Activated CD4-positive, alpha-beta T cell treated with anti-CD3 and anti-CD28 coated beads, Interleukin-2, Interleukin-6, amounts not matched to agents 100 ng/mL and 50 ng/mL, durations not matched to agents 16 hours and 8 hours (primary cell): ENCODE data around the gene FAM186B.
"Not testable (repeated sequence)": the region's sequence is repeated elsewhere in the genome, so short reads cannot be mapped to it uniquely, and the experiment has no call there.

Source experiments
- DNase-seq: peaks from one replicate; pipeline ENCODE4 v3.0.0-alpha.2; 2020

The FAM186B gene

GRCh38 chr12:49605539-49605938, at the start of gene FAM186B:
Gene FAM186B (minus strand): TSS chr12:49605639. CDS start chr12:49605477, 162 bp downstream.
- not testable (repeated sequence) for DNase-seq

GRCh38 chr12:49654715-49655114, 49.3 kb upstream of the FAM186B start:
- DNase-seq: no peak

GRCh38 chr12:49652921-49653520, 47.6 kb upstream of the FAM186B start:
- no peak for DNase-seq

GRCh38 chr12:49651855-49652254, 46.4 kb upstream of the FAM186B start:
- no peak for DNase-seq

GRCh38 chr12:49649892-49650291, 44.5 kb upstream of the FAM186B start:
- no peak for DNase-seq

GRCh38 chr12:49649445-49649844, 44.0 kb upstream of the FAM186B start:
- DNase-seq: no peak

- DNase-seq: no peak
Measured at GRCh38 chr12:49648712-49649003, 43.2 kb upstream of the FAM186B start.

GRCh38 chr12:49647827-49648711, 42.6 kb upstream of the FAM186B start:
- no peak for DNase-seq

GRCh38 chr12:49646871-49647654, 41.6 kb upstream of the FAM186B start:
- DNase-seq: no peak

GRCh38 chr12:49646331-49646830, 40.9 kb upstream of the FAM186B start:
- DNase-seq: no peak

- no peak for DNase-seq
Measured at GRCh38 chr12:49645146-49646039, 40.0 kb upstream of the FAM186B start.

- DNase-seq: peak; percentile 84
Measured at GRCh38 chr12:49644620-49644994, 39.2 kb upstream of the FAM186B start.

- DNase-seq: no peak
Measured at GRCh38 chr12:49643961-49644619, 38.7 kb upstream of the FAM186B start.

GRCh38 chr12:49643135-49643534, 37.7 kb upstream of the FAM186B start:
- DNase-seq: no peak

- DNase-seq: no peak
Measured at GRCh38 chr12:49642370-49642802, 36.9 kb upstream of the FAM186B start.

GRCh38 chr12:49641748-49642369, 36.4 kb upstream of the FAM186B start:
- no peak for DNase-seq

GRCh38 chr12:49636979-49637755, 31.7 kb upstream of the FAM186B start:
- peak; percentile 75 for DNase-seq

- DNase-seq: no peak
Measured at GRCh38 chr12:49636574-49636973, 31.1 kb upstream of the FAM186B start.

- no peak for DNase-seq
Measured at GRCh38 chr12:49635656-49636055, 30.2 kb upstream of the FAM186B start.

GRCh38 chr12:49635036-49635435, 29.6 kb upstream of the FAM186B start:
- DNase-seq: no peak
